Measurements from ENCODE around the gene DOCK2. TPM values are rescaled to one million over a fixed set of nuclear protein-coding genes. Genes with fewer than 3 reads are reported as not detected.

Gene DOCK2
- total and polyA plus RNA-seq, 9 of the 15 experiments (the other 6 are each of a cell fraction or from before 2014, with no cell fraction given), result 4.5 to 42.6 (median 20.5) TPM

- TF ChIP-seq CTCF (IDR thresholded peaks at IDR 0.05 in 2 of 3, conservative IDR thresholded peaks at IDR 0.05 in 1 of 3; ENCODE audit: insufficient read depth in 2 of 3, low read depth in 1 of 3, low read length in 3 of 3) (peak; percentile 5 to 30 (median 30); a peak in 2 of 6 replicates), CHD1 (IDR thresholded peaks at IDR 0.05; ENCODE audit: low read length) (no peak), USF1 (CRISPR knock-in tag; IDR thresholded peaks at IDR 0.05) (no peak), ZNF354B (CRISPR knock-in tag; IDR thresholded peaks at IDR 0.05) (no peak), CREM (IDR thresholded peaks at IDR 0.05; ENCODE audit: low read depth) (no peak), ZNF282 (CRISPR knock-in tag; IDR thresholded peaks at IDR 0.05) (no peak), RHOXF2B (CRISPR knock-in tag; conservative IDR thresholded peaks at IDR 0.05) (no peak), ZNF75A (CRISPR knock-in tag; IDR thresholded peaks at IDR 0.05) (no peak), TRIM28 (IDR thresholded peaks at IDR 0.05) (0 out of 2 replicates have a peak, but pooled peaks have one; percentile 52)
These were observed 213.3 kb downstream of the DOCK2 start (continued) for GRCh38 chr5:169850409-169850808.

GRCh38 chr5:169851321-169851850, 214.3 kb downstream of the DOCK2 start:
- Histone ChIP-seq H3K27me3 (ENCODE audit: control insufficient read depth in 2 of 2, insufficient read depth in 2 of 2, low read length in 2 of 2) (no peaks in the 10 kb centered on the region), H2AFZ (ENCODE audit: low read depth, low read length) (no peak overlapping the region), H3K4me2 (ENCODE audit: insufficient read depth, low read length) (no peak overlapping the region), H3K27ac (ENCODE audit: extremely low read depth, low read depth, low read length) (no peak overlapping the region), H3K79me2 (ENCODE audit: control insufficient read depth, insufficient read depth, low read length) (no peaks in the 10 kb centered on the region), H3K9ac (ENCODE audit: insufficient read depth in 1 of 2, low read depth in 2 of 2, low read length in 2 of 2) (no peak overlapping the region), H3K9me1 (ENCODE audit: control insufficient read depth, insufficient read depth, low read length) (no peaks in the 10 kb centered on the region), H3K9me3 (replicated peaks; ENCODE audit: control insufficient read depth, insufficient read depth, low read depth, low read length) (peaks cover 6% of the 10 kb centered on the region), H3K4me1 (replicated peaks in 1 of 2; ENCODE audit: control insufficient read depth in 2 of 2, insufficient read depth in 2 of 2, low read length in 2 of 2) (no peaks in the 10 kb centered on the region), H3K36me3 (ENCODE audit: control insufficient read depth, insufficient read depth, low read length) (no peaks in the 10 kb centered on the region), H3K4me3 (no peak overlapping the region), H4K20me1 (replicated peaks; ENCODE audit: control insufficient read depth, insufficient read depth, low read length) (no peaks in the 10 kb centered on the region)
- 0% methylated on average over 1 of the region's 1 CpG for WGBS (ENCODE audit: insufficient coverage, low coverage, missing lambda C conversion rate)
- FAIRE-seq (no peak), ATAC-seq (no peak), DNase-seq (ENCODE audit: extremely low read depth in 1 of 4, low spot score in 3 of 4) (no peak)
- BruUV-seq (replicated peaks), result no TSS peak
- intact Hi-C loops (cut with micrococcal nuclease) (no loop called here), in situ Hi-C loops (cut with MboI) (no loop called here)
- ChIA-PET POLR2A (no interaction called here), CTCF (ENCODE audit: low intra/inter-chr PET ratio) (no interaction called here)
- no peak for TF ChIP-seq IRF1 (CRISPR knock-in tag; IDR thresholded peaks at IDR 0.05; ENCODE audit: borderline replicate concordance)
- no peak for TF ChIP-seq LCOR (CRISPR knock-in tag; IDR thresholded peaks at IDR 0.05)
- TF ChIP-seq ZNF212 (CRISPR knock-in tag; IDR thresholded peaks at IDR 0.05), result no peak
- TF ChIP-seq CBX1 (IDR thresholded peaks at IDR 0.05; ENCODE audit: low read depth), result no peak
- no peak for TF ChIP-seq ZNF134 (CRISPR knock-in tag; conservative IDR thresholded peaks at IDR 0.05)
- TF ChIP-seq CBX8 (IDR thresholded peaks at IDR 0.05; ENCODE audit: borderline replicate concordance, extremely low read depth, low read depth, low read length, poor library complexity, severe bottlenecking), result no peak
- TF ChIP-seq POLR2AphosphoS5 (IDR thresholded peaks at IDR 0.05; ENCODE audit: control insufficient read depth, insufficient read depth, low read depth, low read length), result no peak

Measured in K562 (cell line).